ENCODE results near the gene GTPBP3.
A peak's percentile ranks its signal among the peaks of the same experiment; 100 is the strongest.

The GTPBP3 gene

GRCh38 chr19:17323964-17324332, 13.4 kb upstream of the GTPBP3 start:
- Histone ChIP-seq H3K4me3 (ENCODE audit: low read depth, low read length) (no peak overlapping the region), H4K12ac (ENCODE audit: low read depth, low read length) (no peak overlapping the region), H2AFZ (ENCODE audit: insufficient read depth, low read length, poor library complexity) (no peak overlapping the region), H3K36me3 (ENCODE audit: control insufficient read depth in 1 of 2, insufficient read depth in 2 of 2, low read length in 2 of 2) (peaks cover 45 to 51% of the 10 kb centered on the region in 2 experiments), H3K14ac (ENCODE audit: low read length) (no peak overlapping the region), H3K4ac (ENCODE audit: low read depth, low read length) (no peak overlapping the region), H2BK12ac (ENCODE audit: low read length) (no peak overlapping the region), H4K8ac (ENCODE audit: low read depth, low read length) (no peak overlapping the region), H3K79me2 (ENCODE audit: control insufficient read depth, insufficient read depth, low read length, poor library complexity) (peaks cover 4% of the 10 kb centered on the region), H3K9ac (ENCODE audit: low read length) (no peak overlapping the region), H3K23ac (ENCODE audit: low read length) (no peak overlapping the region), H2BK5ac (ENCODE audit: low read depth, low read length, poor library complexity) (no peak overlapping the region), H4K91ac (ENCODE audit: low read depth, low read length) (no peak overlapping the region), H2BK120ac (ENCODE audit: insufficient read depth, low read length, poor library complexity) (no peak overlapping the region), H3K27me3 (ENCODE audit: insufficient read depth, low read length) (no peaks in the 10 kb centered on the region), H3K4me1 (ENCODE audit: control insufficient read depth in 1 of 2, insufficient read depth in 2 of 2, low read length in 2 of 2) (peaks cover 13 to 15% of the 10 kb centered on the region in 2 experiments), H3K27ac (ENCODE audit: low read depth, low read length) (no peak overlapping the region), H2AK5ac (ENCODE audit: low read length) (no peak overlapping the region), H3K4me2 (ENCODE audit: low read length) (no peak overlapping the region), H3K9me3 (ENCODE audit: insufficient read depth, low read depth, low read length) (no peaks in the 10 kb centered on the region), H3K18ac (ENCODE audit: low read length) (no peak overlapping the region), H3K79me1 (ENCODE audit: low read length) (peaks cover 4% of the 10 kb centered on the region)
- WGBS (ENCODE audit: extremely low coverage, insufficient coverage, insufficient read length) = no CpG with 5 or more reads among the region's 7 CpGs
- no peak for DNase-seq

GRCh38 chr19:17324357-17325114, 12.8 kb upstream of the GTPBP3 start:
- Histone ChIP-seq H3K27ac (ENCODE audit: low read depth, low read length) (no peak overlapping the region), H3K23ac (ENCODE audit: low read length) (no peak overlapping the region), H4K91ac (ENCODE audit: low read depth, low read length) (no peak overlapping the region), H3K9ac (ENCODE audit: low read length) (no peak overlapping the region), H2AK5ac (ENCODE audit: low read length) (no peak overlapping the region), H3K79me1 (ENCODE audit: low read length) (peaks cover 4% of the 10 kb centered on the region), H4K12ac (ENCODE audit: low read depth, low read length) (no peak overlapping the region), H2AFZ (ENCODE audit: insufficient read depth, low read length, poor library complexity) (no peak overlapping the region), H2BK12ac (ENCODE audit: low read length) (no peak overlapping the region), H3K18ac (ENCODE audit: low read length) (no peak overlapping the region), H3K4me1 (ENCODE audit: control insufficient read depth in 1 of 2, insufficient read depth in 2 of 2, low read length in 2 of 2) (peaks cover 16 to 20% of the 10 kb centered on the region in 2 experiments), H3K4me2 (ENCODE audit: low read length) (no peak overlapping the region), H3K36me3 (ENCODE audit: control insufficient read depth in 1 of 2, insufficient read depth in 2 of 2, low read length in 2 of 2) (peaks cover 39 to 45% of the 10 kb centered on the region in 2 experiments), H2BK120ac (ENCODE audit: insufficient read depth, low read length, poor library complexity) (no peak overlapping the region), H2BK5ac (ENCODE audit: low read depth, low read length, poor library complexity) (no peak overlapping the region), H3K4me3 (ENCODE audit: low read depth, low read length) (no peak overlapping the region), H3K79me2 (ENCODE audit: control insufficient read depth, insufficient read depth, low read length, poor library complexity) (peaks cover 4% of the 10 kb centered on the region), H3K9me3 (ENCODE audit: insufficient read depth, low read depth, low read length) (no peaks in the 10 kb centered on the region), H3K27me3 (ENCODE audit: insufficient read depth, low read length) (no peaks in the 10 kb centered on the region), H3K14ac (ENCODE audit: low read length) (no peak overlapping the region), H3K4ac (ENCODE audit: low read depth, low read length) (no peak overlapping the region), H4K8ac (ENCODE audit: low read depth, low read length) (no peak overlapping the region)
- DNase-seq = no peak
- WGBS (ENCODE audit: extremely low coverage, insufficient coverage, insufficient read length) = no CpG with 5 or more reads among the region's 28 CpGs

- Histone ChIP-seq H3K27me3 (ENCODE audit: insufficient read depth, low read length) (no peaks in the 10 kb centered on the region), H3K4ac (ENCODE audit: low read depth, low read length) (no peak overlapping the region), H3K4me3 (ENCODE audit: low read depth, low read length) (no peak overlapping the region), H3K79me1 (ENCODE audit: low read length) (peaks cover 4% of the 10 kb centered on the region), H3K9ac (ENCODE audit: low read length) (no peak overlapping the region), H2BK120ac (ENCODE audit: insufficient read depth, low read length, poor library complexity) (no peak overlapping the region), H3K23ac (ENCODE audit: low read length) (no peak overlapping the region), H2BK12ac (ENCODE audit: low read length) (no peak overlapping the region), H4K91ac (ENCODE audit: low read depth, low read length) (no peak overlapping the region), H3K14ac (ENCODE audit: low read length) (no peak overlapping the region), H2BK5ac (ENCODE audit: low read depth, low read length, poor library complexity) (no peak overlapping the region), H4K12ac (ENCODE audit: low read depth, low read length) (no peak overlapping the region), H3K79me2 (ENCODE audit: control insufficient read depth, insufficient read depth, low read length, poor library complexity) (peaks cover 4% of the 10 kb centered on the region), H3K9me3 (ENCODE audit: insufficient read depth, low read depth, low read length) (peaks cover 1% of the 10 kb centered on the region), H2AK5ac (ENCODE audit: low read length) (no peak overlapping the region), H3K36me3 (ENCODE audit: control insufficient read depth in 1 of 2, insufficient read depth in 2 of 2, low read length in 2 of 2) (peaks cover 33 to 43% of the 10 kb centered on the region in 2 experiments), H3K4me2 (ENCODE audit: low read length) (no peak overlapping the region), H3K4me1 (ENCODE audit: control insufficient read depth in 1 of 2, insufficient read depth in 2 of 2, low read length in 2 of 2) (peaks cover 16 to 20% of the 10 kb centered on the region in 2 experiments), H2AFZ (ENCODE audit: insufficient read depth, low read length, poor library complexity) (no peak overlapping the region), H3K18ac (ENCODE audit: low read length) (no peak overlapping the region), H4K8ac (ENCODE audit: low read depth, low read length) (no peak overlapping the region), H3K27ac (ENCODE audit: low read depth, low read length) (no peak overlapping the region)
- no CpG with 5 or more reads among the region's 20 CpGs for WGBS (ENCODE audit: extremely low coverage, insufficient coverage, insufficient read length)
- DNase-seq = peak in 1 of 2 donors; percentile 62
These were observed 12.2 kb upstream of the GTPBP3 start for GRCh38 chr19:17325133-17325532.

GRCh38 chr19:17325881-17326594, 11.3 kb upstream of the GTPBP3 start:
- no peak overlapping the region for H2BK12ac ChIP-seq (ENCODE audit: low read length)
- H3K9ac ChIP-seq (ENCODE audit: low read length) = no peak overlapping the region
- H3K79me2 ChIP-seq (ENCODE audit: control insufficient read depth, insufficient read depth, low read length, poor library complexity) = peaks cover 4% of the 10 kb centered on the region
- H2AK5ac ChIP-seq (ENCODE audit: low read length) = no peak overlapping the region
- H3K14ac ChIP-seq (ENCODE audit: low read length) = no peak overlapping the region
- no peak overlapping the region for H2BK120ac ChIP-seq (ENCODE audit: insufficient read depth, low read length, poor library complexity)
- H3K23ac ChIP-seq (ENCODE audit: low read length) = no peak overlapping the region
- H2AFZ ChIP-seq (ENCODE audit: insufficient read depth, low read length, poor library complexity) = no peak overlapping the region
- no peak overlapping the region for H4K12ac ChIP-seq (ENCODE audit: low read depth, low read length)
- no peak overlapping the region for H3K4me2 ChIP-seq (ENCODE audit: low read length)
- H3K27me3 ChIP-seq (ENCODE audit: insufficient read depth, low read length) = no peaks in the 10 kb centered on the region
- WGBS (ENCODE audit: extremely low coverage, insufficient coverage, insufficient read length) = no CpG with 5 or more reads among the region's 17 CpGs
- peak in 1 of 2 donors; percentile 69 for DNase-seq
- H3K27ac ChIP-seq (ENCODE audit: low read depth, low read length) = peak overlapping the region; percentile 15
- peaks cover 16 to 20% of the 10 kb centered on the region in 2 experiments for H3K4me1 ChIP-seq (ENCODE audit: control insufficient read depth in 1 of 2, insufficient read depth in 2 of 2, low read length in 2 of 2)
- no peak overlapping the region for H4K8ac ChIP-seq (ENCODE audit: low read depth, low read length)
- peaks cover 25 to 39% of the 10 kb centered on the region in 2 experiments for H3K36me3 ChIP-seq (ENCODE audit: control insufficient read depth in 1 of 2, insufficient read depth in 2 of 2, low read length in 2 of 2)
- H3K18ac ChIP-seq (ENCODE audit: low read length) = no peak overlapping the region
- H4K91ac ChIP-seq (ENCODE audit: low read depth, low read length) = no peak overlapping the region
- H2BK5ac ChIP-seq (ENCODE audit: low read depth, low read length, poor library complexity) = no peak overlapping the region
- peaks cover 4% of the 10 kb centered on the region for H3K79me1 ChIP-seq (ENCODE audit: low read length)
- no peak overlapping the region for H3K4ac ChIP-seq (ENCODE audit: low read depth, low read length)
- no peak overlapping the region for H3K4me3 ChIP-seq (ENCODE audit: low read depth, low read length)
- H3K9me3 ChIP-seq (ENCODE audit: insufficient read depth, low read depth, low read length) = peaks cover 2% of the 10 kb centered on the region
